ENCODE measurements around the gene FIZ1.

- TF ChIP-seq POLR2A (IDR thresholded peaks at IDR 0.05) = no peak
- TF ChIP-seq, protein P1, sequence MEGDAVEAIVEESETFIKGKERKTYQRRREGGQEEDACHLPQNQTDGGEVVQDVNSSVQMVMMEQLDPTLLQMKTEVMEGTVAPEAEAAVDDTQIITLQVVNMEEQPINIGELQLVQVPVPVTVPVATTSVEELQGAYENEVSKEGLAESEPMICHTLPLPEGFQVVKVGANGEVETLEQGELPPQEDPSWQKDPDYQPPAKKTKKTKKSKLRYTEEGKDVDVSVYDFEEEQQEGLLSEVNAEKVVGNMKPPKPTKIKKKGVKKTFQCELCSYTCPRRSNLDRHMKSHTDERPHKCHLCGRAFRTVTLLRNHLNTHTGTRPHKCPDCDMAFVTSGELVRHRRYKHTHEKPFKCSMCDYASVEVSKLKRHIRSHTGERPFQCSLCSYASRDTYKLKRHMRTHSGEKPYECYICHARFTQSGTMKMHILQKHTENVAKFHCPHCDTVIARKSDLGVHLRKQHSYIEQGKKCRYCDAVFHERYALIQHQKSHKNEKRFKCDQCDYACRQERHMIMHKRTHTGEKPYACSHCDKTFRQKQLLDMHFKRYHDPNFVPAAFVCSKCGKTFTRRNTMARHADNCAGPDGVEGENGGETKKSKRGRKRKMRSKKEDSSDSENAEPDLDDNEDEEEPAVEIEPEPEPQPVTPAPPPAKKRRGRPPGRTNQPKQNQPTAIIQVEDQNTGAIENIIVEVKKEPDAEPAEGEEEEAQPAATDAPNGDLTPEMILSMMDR (IDR thresholded peaks at IDR 0.05) = no peak
Observed at GRCh38 chr19:55641426-55642152, 42.3 kb upstream of the FIZ1 start.
